ENCODE data around the gene ITPRIP.

ITPRIP gene

GRCh38 chr10:104267721-104268404 is 70.4 kb downstream of the ITPRIP start:
- peaks cover 55% of the 10 kb centered on the region for H3K79me2 ChIP-seq (ENCODE audit: insufficient read depth, low read length)
- ATAC-seq (ENCODE audit: insufficient read depth, low read depth) = no peak
- peak overlapping the region; percentile 61 to 62; a peak in 3 of 4 replicates for H3K4me3 ChIP-seq (ENCODE audit: low read depth in 1 of 2, low read length in 2 of 2)
- no peaks in the 10 kb centered on the region for H3K9me3 ChIP-seq (ENCODE audit: insufficient read depth, low read length, severe bottlenecking)
- H2AFZ ChIP-seq (ENCODE audit: low read depth, low read length) = no peak overlapping the region
- H3K9ac ChIP-seq (ENCODE audit: low read depth, low read length) = peak overlapping the region; percentile 73
- peak overlapping the region; percentile 92 for H3K4me2 ChIP-seq (ENCODE audit: insufficient read depth, low read length)
- peaks cover 39% of the 10 kb centered on the region for H3K4me1 ChIP-seq (ENCODE audit: insufficient read depth, low read length)
- DNase-seq = no peak
- no peaks in the 10 kb centered on the region for H3K27me3 ChIP-seq (ENCODE audit: insufficient read depth, low read length, poor library complexity)
- H3K27ac ChIP-seq (ENCODE audit: low read length) = peak overlapping the region; percentile 87
- no peak for TF ChIP-seq EZH2 (IDR thresholded peaks at IDR 0.05; ENCODE audit: borderline replicate concordance, low read depth, low read length, severe bottlenecking)
- TF ChIP-seq CTCF (IDR thresholded peaks at IDR 0.05; ENCODE audit: borderline replicate concordance, extremely low read depth, low read length, poor library complexity, severe bottlenecking) = no peak
- H3K36me3 ChIP-seq (ENCODE audit: insufficient read depth, low read length) = peaks cover 56% of the 10 kb centered on the region
- peaks cover 5% of the 10 kb centered on the region; the same call in 1 of the 2 replicates for H4K20me1 ChIP-seq (ENCODE audit: insufficient read depth, low read length)

GRCh38 chr10:104264783-104265182 is 73.5 kb downstream of the ITPRIP start:
- Histone ChIP-seq H3K4me1 (ENCODE audit: insufficient read depth, low read length) (peaks cover 43% of the 10 kb centered on the region), H3K79me2 (ENCODE audit: insufficient read depth, low read length) (peaks cover 78% of the 10 kb centered on the region), H3K9me3 (ENCODE audit: insufficient read depth, low read length, severe bottlenecking) (no peaks in the 10 kb centered on the region), H3K27me3 (ENCODE audit: insufficient read depth, low read length, poor library complexity) (no peaks in the 10 kb centered on the region), H3K36me3 (ENCODE audit: insufficient read depth, low read length) (peaks cover 86% of the 10 kb centered on the region), H3K4me2 (ENCODE audit: insufficient read depth, low read length) (no peak overlapping the region), H3K4me3 (ENCODE audit: low read depth in 1 of 2, low read length in 2 of 2) (no peak overlapping the region), H4K20me1 (ENCODE audit: insufficient read depth, low read length) (peaks cover 8% of the 10 kb centered on the region; the same call in 1 of the 2 replicates), H3K27ac (ENCODE audit: low read length) (no peak overlapping the region), H2AFZ (ENCODE audit: low read depth, low read length) (no peak overlapping the region), H3K9ac (ENCODE audit: low read depth, low read length) (no peak overlapping the region)
- DNase-seq (no peak), ATAC-seq (ENCODE audit: insufficient read depth, low read depth) (no peak)
- TF ChIP-seq EZH2 (IDR thresholded peaks at IDR 0.05; ENCODE audit: borderline replicate concordance, low read depth, low read length, severe bottlenecking) (no peak), CTCF (IDR thresholded peaks at IDR 0.05; ENCODE audit: borderline replicate concordance, extremely low read depth, low read length, poor library complexity, severe bottlenecking) (no peak)

DNA sequence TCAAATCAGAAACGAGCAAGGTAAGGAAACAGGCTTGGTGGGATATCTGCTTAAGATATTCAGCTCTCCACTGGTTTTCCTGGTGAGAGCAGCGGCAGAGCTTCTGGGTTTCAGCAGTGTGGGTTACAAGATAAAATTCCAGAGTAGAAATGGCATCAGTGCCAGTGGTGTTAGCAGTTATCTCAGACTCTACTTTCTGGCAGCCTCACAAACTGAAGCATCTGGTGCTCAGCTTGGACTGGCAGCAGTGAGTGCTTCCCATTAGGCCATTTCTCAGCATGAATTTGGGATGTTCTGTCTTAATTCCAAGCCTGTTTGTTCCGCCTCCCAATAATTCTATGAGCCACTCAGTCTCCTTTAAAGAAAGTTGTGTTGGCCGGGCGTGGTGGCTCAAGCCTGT is 76.2 kb downstream of the ITPRIP start:
- peaks cover 15% of the 10 kb centered on the region; the same call in 1 of the 2 replicates for H4K20me1 ChIP-seq (ENCODE audit: insufficient read depth, low read length)
- H3K27ac ChIP-seq (ENCODE audit: low read length) = no peak overlapping the region
- H3K9me3 ChIP-seq (ENCODE audit: insufficient read depth, low read length, severe bottlenecking) = no peaks in the 10 kb centered on the region
- H3K4me2 ChIP-seq (ENCODE audit: insufficient read depth, low read length) = no peak overlapping the region
- DNase-seq = no peak
- H3K4me3 ChIP-seq (ENCODE audit: low read depth in 1 of 2, low read length in 2 of 2) = no peak overlapping the region
- peaks cover 41% of the 10 kb centered on the region for H3K4me1 ChIP-seq (ENCODE audit: insufficient read depth, low read length)
- no peak overlapping the region for H3K9ac ChIP-seq (ENCODE audit: low read depth, low read length)
- no peaks in the 10 kb centered on the region for H3K27me3 ChIP-seq (ENCODE audit: insufficient read depth, low read length, poor library complexity)
- no peak for ATAC-seq (ENCODE audit: insufficient read depth, low read depth)
- TF ChIP-seq CTCF (IDR thresholded peaks at IDR 0.05; ENCODE audit: borderline replicate concordance, extremely low read depth, low read length, poor library complexity, severe bottlenecking) (no peak), EZH2 (IDR thresholded peaks at IDR 0.05; ENCODE audit: borderline replicate concordance, low read depth, low read length, severe bottlenecking) (no peak)
- peaks cover 97% of the 10 kb centered on the region for H3K36me3 ChIP-seq (ENCODE audit: insufficient read depth, low read length)
- no peak overlapping the region for H2AFZ ChIP-seq (ENCODE audit: low read depth, low read length)
- H3K79me2 ChIP-seq (ENCODE audit: insufficient read depth, low read length) = peaks cover 88% of the 10 kb centered on the region

Measured in DND-41 (cell line).